ENCODE measurements around the gene MCTP1. TPM values are rescaled to one million over a fixed set of nuclear protein-coding genes. Genes with fewer than 3 reads are reported as not detected.

MCTP1 gene
- total RNA-seq, 4 donors from 2014 or later = 11.2 to 43.6 (median 16.8) TPM

DNA sequence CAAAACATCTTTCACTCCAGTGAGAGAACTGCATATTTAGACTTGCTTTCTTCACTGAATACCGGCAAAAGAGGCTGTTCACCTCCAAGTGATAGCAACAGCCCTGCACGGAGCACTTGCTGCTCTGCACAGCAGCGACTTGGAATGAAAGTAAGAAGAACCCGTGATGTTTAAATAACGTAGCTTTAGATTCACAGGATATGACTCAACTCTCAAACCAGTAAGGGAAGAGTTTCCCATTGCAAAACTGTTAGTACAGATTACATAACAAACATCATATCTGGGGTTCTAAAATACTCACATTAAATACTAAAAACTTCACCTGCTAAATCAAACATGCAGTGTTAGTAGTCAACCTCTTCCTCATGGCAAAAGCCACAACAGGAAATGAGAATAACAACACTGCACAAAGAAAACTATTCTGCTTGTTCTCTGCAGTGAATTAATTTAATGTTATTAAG, 203.4 kb downstream of the MCTP1 start:
- WGBS = 16% methylated on average over 5 of the region's 5 CpGs
- DNase-seq (ENCODE audit: extremely low spot score) = no peak
- Histone ChIP-seq H3K9me3 (no peaks in the 10 kb centered on the region), H3K4me1 (no peaks in the 10 kb centered on the region), H3K4me3 (peak overlapping the region; percentile 32 to 54 (median 39)), H3K36me3 (no peaks in the 10 kb centered on the region), H3K27me3 (no peaks in the 10 kb centered on the region), H3K27ac (replicated peaks in 1 of 4) (peak overlapping the region; percentile 2 to 42 (median 15))
- intact Hi-C loops (cut with DNase I) = no loop called here
- TF ChIP-seq POLR2AphosphoS5 (IDR thresholded peaks at IDR 0.05) (peak; percentile 73 to 89), EP300 (IDR thresholded peaks at IDR 0.05) (no peak), CTCF (IDR thresholded peaks at IDR 0.05) (no peak), POLR2A (IDR thresholded peaks at IDR 0.05; ENCODE audit: low read depth) (no peak)

- H3K27me3 ChIP-seq = no peaks in the 10 kb centered on the region
- no peaks in the 10 kb centered on the region for H3K36me3 ChIP-seq
- peak overlapping the region; percentile 32 to 54 (median 39) for H3K4me3 ChIP-seq
- TF ChIP-seq POLR2AphosphoS5 (IDR thresholded peaks at IDR 0.05) = no peak
- intact Hi-C loops (cut with DNase I) = no loop called here
- H3K9me3 ChIP-seq = no peaks in the 10 kb centered on the region
- H3K27ac ChIP-seq (replicated peaks in 1 of 4) = peak overlapping the region in 2 of 4 donors; percentile 3 to 27
- H3K4me1 ChIP-seq = no peaks in the 10 kb centered on the region
- WGBS = 70% methylated on average over 4 of the region's 4 CpGs
- no peak for DNase-seq (ENCODE audit: extremely low spot score)
Observed at GRCh38 chr5:95080441-95080840, 204.5 kb downstream of the MCTP1 start.

- no peak for DNase-seq (ENCODE audit: extremely low spot score)
- H3K9me3 ChIP-seq = no peaks in the 10 kb centered on the region
- H3K36me3 ChIP-seq = no peaks in the 10 kb centered on the region
- TF ChIP-seq CTCF (IDR thresholded peaks at IDR 0.05) (no peak), EP300 (IDR thresholded peaks at IDR 0.05) (no peak), POLR2AphosphoS5 (IDR thresholded peaks at IDR 0.05) (no peak), POLR2A (IDR thresholded peaks at IDR 0.05; ENCODE audit: low read depth) (no peak)
- no peaks in the 10 kb centered on the region for H3K4me1 ChIP-seq
- peak overlapping the region in 1 of 4 donors; percentile 27 for H3K27ac ChIP-seq (replicated peaks in 1 of 4)
- intact Hi-C loops (cut with DNase I) = no loop called here
- H3K27me3 ChIP-seq = no peaks in the 10 kb centered on the region
- peak overlapping the region; percentile 32 to 54 (median 39) for H3K4me3 ChIP-seq
Observed at GRCh38 chr5:95080030-95080429, 204.9 kb downstream of the MCTP1 start.

GRCh38 chr5:95078868-95079267, 206.0 kb downstream of the MCTP1 start:
- TF ChIP-seq EP300 (IDR thresholded peaks at IDR 0.05) (no peak), POLR2AphosphoS5 (IDR thresholded peaks at IDR 0.05) (no peak), CTCF (IDR thresholded peaks at IDR 0.05) (no peak), POLR2A (IDR thresholded peaks at IDR 0.05; ENCODE audit: low read depth) (no peak)
- no peaks in the 10 kb centered on the region for H3K36me3 ChIP-seq
- no peak overlapping the region for H3K27ac ChIP-seq (replicated peaks in 1 of 4)
- no peaks in the 10 kb centered on the region for H3K9me3 ChIP-seq
- intact Hi-C loops (cut with DNase I) = no loop called here
- H3K4me3 ChIP-seq = peak overlapping the region in 3 of 4 donors; percentile 3 to 54 (median 43)
- WGBS = 84% methylated on average over 2 of the region's 2 CpGs
- no peaks in the 10 kb centered on the region for H3K27me3 ChIP-seq
- H3K4me1 ChIP-seq = no peaks in the 10 kb centered on the region
- DNase-seq (ENCODE audit: extremely low spot score) = no peak

DNA sequence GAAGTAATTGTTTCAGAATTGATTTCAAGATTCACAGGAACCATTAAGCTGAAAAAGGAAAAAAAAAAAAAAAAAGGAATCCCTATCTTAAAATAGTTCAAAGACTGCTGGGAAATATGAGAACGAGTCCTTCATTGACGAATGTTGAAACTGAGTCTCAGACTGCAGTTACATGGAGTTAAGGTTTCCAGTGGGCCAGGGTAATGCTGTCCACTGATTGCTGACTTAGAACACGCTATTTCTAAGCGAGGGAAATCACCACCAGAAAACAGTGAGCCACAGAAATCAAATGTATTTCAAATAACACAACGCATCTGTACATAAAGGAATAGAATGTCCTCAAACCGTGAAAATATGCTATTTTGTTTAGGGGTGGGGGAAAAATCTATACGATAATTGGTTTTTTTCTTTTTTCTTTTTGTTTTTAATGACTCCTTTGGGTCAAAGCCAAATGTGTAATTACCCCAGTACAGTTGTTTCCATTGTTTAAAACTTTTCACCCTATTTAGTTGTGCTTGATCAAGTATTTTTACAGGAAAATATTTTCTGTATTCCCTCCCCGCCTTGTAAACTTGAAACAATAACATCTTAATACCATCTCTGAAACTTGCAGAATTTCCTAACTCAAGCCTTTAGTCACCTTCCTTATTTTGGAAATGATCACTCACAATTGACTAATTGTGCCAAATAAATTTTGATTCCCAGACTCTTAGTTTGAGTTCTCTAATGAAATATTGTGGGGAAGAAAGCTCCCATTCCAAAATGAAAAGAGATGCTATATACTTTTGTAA, 208.3 kb downstream of the MCTP1 start:
- Histone ChIP-seq H3K36me3 (no peaks in the 10 kb centered on the region), H3K27ac (replicated peaks in 1 of 4) (peak overlapping the region in 1 of 4 donors; percentile 27), H3K4me3 (no peak overlapping the region), H3K9me3 (no peaks in the 10 kb centered on the region), H3K4me1 (no peaks in the 10 kb centered on the region), H3K27me3 (no peaks in the 10 kb centered on the region)
- WGBS = 67% methylated on average over 8 of the region's 8 CpGs
- DNase-seq (ENCODE audit: extremely low spot score) = no peak
- no peak for TF ChIP-seq CTCF (IDR thresholded peaks at IDR 0.05)
- no peak for TF ChIP-seq POLR2AphosphoS5 (IDR thresholded peaks at IDR 0.05)
- no peak for TF ChIP-seq EP300 (IDR thresholded peaks at IDR 0.05)
- TF ChIP-seq POLR2A (IDR thresholded peaks at IDR 0.05; ENCODE audit: low read depth) = no peak
- intact Hi-C loops (cut with DNase I) = no loop called here

Data from esophagus muscularis mucosa (tissue), 4 donors.